Measurements from ENCODE around the gene MTHFR. TPM values are rescaled to one million over a fixed set of nuclear protein-coding genes. Genes with fewer than 3 reads are reported as not detected.

The MTHFR gene
- total and polyA plus RNA-seq, 2 donors, result 9.4 to 11.7 TPM

DNA sequence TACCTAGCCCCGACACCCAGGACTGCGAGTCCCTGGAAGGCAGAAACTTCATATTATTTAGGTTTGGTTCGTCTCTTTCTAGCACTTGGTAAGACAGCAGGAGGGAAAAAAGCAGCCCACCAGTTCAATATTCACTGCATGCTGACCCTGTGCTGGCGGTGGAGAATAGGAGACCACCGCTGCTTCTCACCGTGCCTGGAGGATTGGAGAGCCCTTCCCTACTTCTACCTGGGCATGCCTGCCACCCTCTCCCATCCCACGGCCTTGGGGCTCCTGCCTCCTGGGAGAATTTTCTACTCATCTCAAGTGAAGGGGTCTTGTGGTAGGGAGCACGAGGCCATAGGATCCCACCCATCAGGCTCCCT, 5.4 kb downstream of the MTHFR start:
- no peak overlapping the region for H3K27ac ChIP-seq (ENCODE audit: low read depth in 1 of 2, low read length in 1 of 2)
- no peaks in the 10 kb centered on the region for H3K27me3 ChIP-seq (ENCODE audit: control insufficient read depth in 2 of 2, insufficient read depth in 1 of 2, low read length in 1 of 2)
- H3K4me1 ChIP-seq (ENCODE audit: control insufficient read depth in 2 of 2, insufficient read depth in 2 of 2, low read length in 2 of 2), result peaks cover 23 to 30% of the 10 kb centered on the region in 2 donors
- H3K36me3 ChIP-seq (ENCODE audit: control insufficient read depth in 2 of 2, insufficient read depth in 2 of 2, low read length in 1 of 2), result peaks cover 29 to 43% of the 10 kb centered on the region in 2 donors
- no peaks in the 10 kb centered on the region for H3K9me3 ChIP-seq (ENCODE audit: control insufficient read depth in 2 of 2, insufficient read depth in 1 of 2, low read length in 1 of 2)
- no peak for DNase-seq (ENCODE audit: low read depth in 6 of 9, low spot score in 9 of 9)
- no peak overlapping the region for H3K4me3 ChIP-seq (ENCODE audit: low read length in 2 of 2)
- WGBS, result 97% methylated on average over 8 of the region's 8 CpGs

DNA sequence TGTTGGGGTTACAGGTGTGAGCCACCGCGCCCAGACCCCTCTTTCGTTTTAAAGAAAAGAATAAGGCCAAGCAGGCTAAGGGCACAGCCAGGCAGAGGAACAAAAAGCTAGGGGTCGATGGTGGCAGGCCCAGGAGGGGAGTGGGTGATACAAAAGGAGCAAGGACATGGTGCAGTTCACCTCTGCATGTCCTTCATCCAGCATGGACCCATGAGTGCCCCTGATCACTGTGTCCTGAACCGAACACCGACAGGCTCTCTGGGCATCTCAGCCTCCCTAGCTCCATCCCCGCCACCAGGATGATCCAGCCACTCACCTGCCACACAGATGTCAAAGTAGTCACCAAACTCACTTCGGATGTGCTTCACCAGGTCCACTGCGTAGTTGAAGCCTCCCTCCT, 5.9 kb downstream of the MTHFR start:
- H3K27ac ChIP-seq (ENCODE audit: low read depth in 1 of 2, low read length in 1 of 2), result no peak overlapping the region
- no peaks in the 10 kb centered on the region for H3K27me3 ChIP-seq (ENCODE audit: control insufficient read depth in 2 of 2, insufficient read depth in 1 of 2, low read length in 1 of 2)
- H3K9me3 ChIP-seq (ENCODE audit: control insufficient read depth in 2 of 2, insufficient read depth in 1 of 2, low read length in 1 of 2), result no peaks in the 10 kb centered on the region
- H3K4me3 ChIP-seq (ENCODE audit: low read length in 2 of 2), result no peak overlapping the region
- 97% methylated on average over 9 of the region's 9 CpGs for WGBS
- H3K36me3 ChIP-seq (ENCODE audit: control insufficient read depth in 2 of 2, insufficient read depth in 2 of 2, low read length in 1 of 2), result peaks cover 34 to 45% of the 10 kb centered on the region in 2 donors
- H3K4me1 ChIP-seq (ENCODE audit: control insufficient read depth in 2 of 2, insufficient read depth in 2 of 2, low read length in 2 of 2), result peaks cover 18 to 25% of the 10 kb centered on the region in 2 donors
- no peak for DNase-seq (ENCODE audit: low read depth in 6 of 9, low spot score in 9 of 9)

DNA sequence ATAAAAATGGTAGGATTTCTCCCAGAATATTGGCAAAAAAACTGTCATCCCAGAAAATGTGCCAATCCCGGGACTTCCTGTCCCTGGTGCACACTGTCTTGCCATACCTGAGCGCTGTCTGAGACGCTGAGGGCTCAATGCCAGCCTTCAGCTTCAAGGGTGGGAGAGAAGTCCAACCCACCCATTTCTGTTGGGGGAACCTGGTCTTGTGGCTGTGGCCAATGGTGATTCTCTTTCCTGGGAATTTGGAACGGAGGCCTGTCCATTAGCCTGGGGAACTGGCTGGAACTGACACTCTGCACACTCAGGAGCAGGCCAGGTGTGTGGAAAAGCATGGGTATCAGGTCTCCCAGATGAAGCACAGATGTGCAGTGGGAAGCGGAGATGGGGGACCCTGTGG, 6.7 kb downstream of the MTHFR start:
- over 99% methylated on average over 5 of the region's 5 CpGs for WGBS
- peaks cover 42 to 52% of the 10 kb centered on the region in 2 donors for H3K36me3 ChIP-seq (ENCODE audit: control insufficient read depth in 2 of 2, insufficient read depth in 2 of 2, low read length in 1 of 2)

DNA sequence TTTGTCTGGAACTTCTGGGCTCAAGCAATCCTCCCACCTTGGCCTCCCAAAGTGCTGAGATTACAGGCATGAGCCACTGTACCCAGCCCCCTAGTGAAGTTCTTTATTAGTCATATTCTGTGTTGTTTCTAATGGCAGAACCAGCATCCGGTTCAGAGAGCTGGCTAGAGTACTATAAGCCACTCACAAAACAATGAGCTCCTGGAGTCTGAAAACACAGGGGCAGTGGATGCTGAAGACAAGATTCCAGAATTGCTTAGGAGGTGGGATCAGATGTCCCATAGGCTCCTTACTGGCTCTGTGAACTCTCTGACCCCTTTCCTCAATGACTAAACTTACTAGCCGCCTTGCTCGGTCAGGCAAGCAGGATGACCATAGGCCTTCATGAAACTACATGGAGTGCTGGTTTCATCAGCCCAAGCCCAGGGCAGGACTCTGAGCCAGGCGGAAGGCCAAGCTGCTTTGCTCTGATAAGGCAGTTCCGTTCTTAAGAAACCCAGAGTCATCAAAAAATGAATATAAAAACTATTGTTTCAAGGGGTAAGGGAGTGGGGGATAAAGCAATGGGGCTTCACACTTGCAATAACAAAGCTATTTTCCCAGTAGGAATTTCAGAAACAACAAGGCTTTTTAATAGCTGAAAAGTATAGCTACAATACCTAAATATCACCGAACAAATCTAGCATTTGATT, 8.1 kb downstream of the MTHFR start:
- H3K36me3 ChIP-seq (ENCODE audit: control insufficient read depth in 2 of 2, insufficient read depth in 2 of 2, low read length in 1 of 2), result peaks cover 45 to 59% of the 10 kb centered on the region in 2 donors
- H3K27ac ChIP-seq (ENCODE audit: low read depth in 1 of 2, low read length in 1 of 2), result no peak overlapping the region
- H3K4me1 ChIP-seq (ENCODE audit: control insufficient read depth in 2 of 2, insufficient read depth in 2 of 2, low read length in 2 of 2), result peaks cover 0 to 3% of the 10 kb centered on the region in 2 donors
- no peak overlapping the region for H3K4me3 ChIP-seq (ENCODE audit: low read length in 2 of 2)
- H3K27me3 ChIP-seq (ENCODE audit: control insufficient read depth in 2 of 2, insufficient read depth in 1 of 2, low read length in 1 of 2), result no peaks in the 10 kb centered on the region
- H3K9me3 ChIP-seq (ENCODE audit: control insufficient read depth in 2 of 2, insufficient read depth in 1 of 2, low read length in 1 of 2), result no peaks in the 10 kb centered on the region
- DNase-seq (ENCODE audit: low read depth in 6 of 9, low spot score in 9 of 9), result no peak
- WGBS, result 97% methylated on average over 6 of the region's 6 CpGs

More for the DNA sequence above, 6.7 kb downstream of the MTHFR start:
- DNase-seq (ENCODE audit: low read depth in 6 of 9, low spot score in 9 of 9), result no peak
- no peak overlapping the region for H3K4me3 ChIP-seq (ENCODE audit: low read length in 2 of 2)
- H3K4me1 ChIP-seq (ENCODE audit: control insufficient read depth in 2 of 2, insufficient read depth in 2 of 2, low read length in 2 of 2), result peaks cover 11 to 17% of the 10 kb centered on the region in 2 donors
- H3K9me3 ChIP-seq (ENCODE audit: control insufficient read depth in 2 of 2, insufficient read depth in 1 of 2, low read length in 1 of 2), result no peaks in the 10 kb centered on the region
- H3K27ac ChIP-seq (ENCODE audit: low read depth in 1 of 2, low read length in 1 of 2), result no peak overlapping the region
- no peaks in the 10 kb centered on the region for H3K27me3 ChIP-seq (ENCODE audit: control insufficient read depth in 2 of 2, insufficient read depth in 1 of 2, low read length in 1 of 2)

DNA sequence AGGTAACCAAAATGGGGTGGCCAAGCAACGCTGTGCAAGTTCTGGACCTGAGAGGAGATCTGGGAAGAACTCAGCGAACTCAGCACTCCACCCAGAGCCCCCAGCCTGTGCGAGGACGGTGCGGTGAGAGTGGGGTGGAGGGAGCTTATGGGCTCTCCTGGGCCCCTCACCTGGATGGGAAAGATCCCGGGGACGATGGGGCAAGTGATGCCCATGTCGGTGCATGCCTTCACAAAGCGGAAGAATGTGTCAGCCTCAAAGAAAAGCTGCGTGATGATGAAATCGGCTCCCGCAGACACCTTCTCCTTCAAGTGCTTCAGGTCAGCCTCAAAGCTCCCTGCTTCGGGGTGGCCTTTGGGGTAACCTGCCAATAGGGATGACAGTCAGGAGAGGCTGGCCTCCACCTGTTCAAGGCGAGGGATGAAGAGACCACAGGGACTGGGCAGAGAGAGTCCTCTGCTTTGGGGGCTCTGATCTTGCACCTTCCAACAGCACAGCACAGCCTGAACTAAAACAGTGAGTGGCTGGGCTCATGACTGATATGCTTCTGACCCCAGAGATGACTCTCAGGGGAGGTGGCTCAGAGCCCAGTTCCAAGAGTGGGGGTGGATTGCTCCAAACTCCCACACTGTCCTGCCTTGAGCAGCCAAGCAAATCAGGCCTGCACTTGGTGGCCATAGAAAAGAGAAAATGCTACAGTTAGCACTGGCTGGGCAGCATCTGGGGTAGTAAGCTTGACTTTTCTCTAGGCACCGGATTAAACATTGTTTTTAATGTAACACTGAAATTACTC, 9.5 kb downstream of the MTHFR start:
- no peaks in the 10 kb centered on the region for H3K9me3 ChIP-seq (ENCODE audit: control insufficient read depth in 2 of 2, insufficient read depth in 1 of 2, low read length in 1 of 2)
- H3K36me3 ChIP-seq (ENCODE audit: control insufficient read depth in 2 of 2, insufficient read depth in 2 of 2, low read length in 1 of 2), result peaks cover 53 to 56% of the 10 kb centered on the region in 2 donors
- H3K27ac ChIP-seq (ENCODE audit: low read depth in 1 of 2, low read length in 1 of 2), result no peak overlapping the region
- no peaks in the 10 kb centered on the region for H3K27me3 ChIP-seq (ENCODE audit: control insufficient read depth in 2 of 2, insufficient read depth in 1 of 2, low read length in 1 of 2)
- no peak overlapping the region for H3K4me3 ChIP-seq (ENCODE audit: low read length in 2 of 2)
- WGBS, result 98% methylated on average over 15 of the region's 15 CpGs
- DNase-seq (ENCODE audit: low read depth in 6 of 9, low spot score in 9 of 9), result no peak
- H3K4me1 ChIP-seq (ENCODE audit: control insufficient read depth in 2 of 2, insufficient read depth in 2 of 2, low read length in 2 of 2), result no peaks in the 10 kb centered on the region

DNA sequence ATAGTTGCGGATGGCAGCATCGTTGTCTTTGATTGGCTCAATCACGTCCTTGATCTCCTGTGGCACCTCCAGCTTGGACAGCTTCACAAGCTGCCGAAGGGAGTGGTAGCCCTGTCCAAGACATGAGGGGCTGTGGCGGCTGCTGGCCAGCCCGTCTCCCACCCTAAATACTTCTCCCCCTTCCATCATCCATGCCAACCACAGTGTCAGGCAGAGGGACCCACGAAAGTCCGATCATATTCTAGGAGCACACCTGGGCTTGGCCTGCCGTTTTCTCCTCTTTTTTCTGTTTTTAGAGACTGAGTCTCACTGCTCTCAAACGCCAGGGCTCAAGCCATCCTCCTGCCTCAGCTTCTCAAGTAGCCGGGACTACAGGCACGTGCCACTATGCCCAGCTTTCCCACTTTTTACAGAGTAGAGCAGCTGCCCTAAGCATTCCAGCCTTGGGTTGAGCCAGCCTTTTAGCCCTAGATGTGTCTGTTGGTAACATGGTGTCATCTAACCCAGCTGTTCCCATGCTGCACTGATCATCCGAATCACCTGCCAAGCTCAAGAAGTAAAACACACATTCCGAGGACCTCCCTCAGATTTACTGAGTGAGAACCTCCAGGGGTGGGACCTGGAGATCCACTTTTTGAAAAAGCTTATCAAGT, 10.4 kb downstream of the MTHFR start:
- no peaks in the 10 kb centered on the region for H3K27me3 ChIP-seq (ENCODE audit: control insufficient read depth in 2 of 2, insufficient read depth in 1 of 2, low read length in 1 of 2)
- DNase-seq (ENCODE audit: low read depth in 6 of 9, low spot score in 9 of 9), result no peak
- 94% methylated on average over 14 of the region's 14 CpGs for WGBS
- peaks cover 52 to 55% of the 10 kb centered on the region in 2 donors for H3K36me3 ChIP-seq (ENCODE audit: control insufficient read depth in 2 of 2, insufficient read depth in 2 of 2, low read length in 1 of 2)
- no peaks in the 10 kb centered on the region for H3K4me1 ChIP-seq (ENCODE audit: control insufficient read depth in 2 of 2, insufficient read depth in 2 of 2, low read length in 2 of 2)
- H3K27ac ChIP-seq (ENCODE audit: low read depth in 1 of 2, low read length in 1 of 2), result no peak overlapping the region
- no peaks in the 10 kb centered on the region for H3K9me3 ChIP-seq (ENCODE audit: control insufficient read depth in 2 of 2, insufficient read depth in 1 of 2, low read length in 1 of 2)
- H3K4me3 ChIP-seq (ENCODE audit: low read length in 2 of 2), result no peak overlapping the region

DNA sequence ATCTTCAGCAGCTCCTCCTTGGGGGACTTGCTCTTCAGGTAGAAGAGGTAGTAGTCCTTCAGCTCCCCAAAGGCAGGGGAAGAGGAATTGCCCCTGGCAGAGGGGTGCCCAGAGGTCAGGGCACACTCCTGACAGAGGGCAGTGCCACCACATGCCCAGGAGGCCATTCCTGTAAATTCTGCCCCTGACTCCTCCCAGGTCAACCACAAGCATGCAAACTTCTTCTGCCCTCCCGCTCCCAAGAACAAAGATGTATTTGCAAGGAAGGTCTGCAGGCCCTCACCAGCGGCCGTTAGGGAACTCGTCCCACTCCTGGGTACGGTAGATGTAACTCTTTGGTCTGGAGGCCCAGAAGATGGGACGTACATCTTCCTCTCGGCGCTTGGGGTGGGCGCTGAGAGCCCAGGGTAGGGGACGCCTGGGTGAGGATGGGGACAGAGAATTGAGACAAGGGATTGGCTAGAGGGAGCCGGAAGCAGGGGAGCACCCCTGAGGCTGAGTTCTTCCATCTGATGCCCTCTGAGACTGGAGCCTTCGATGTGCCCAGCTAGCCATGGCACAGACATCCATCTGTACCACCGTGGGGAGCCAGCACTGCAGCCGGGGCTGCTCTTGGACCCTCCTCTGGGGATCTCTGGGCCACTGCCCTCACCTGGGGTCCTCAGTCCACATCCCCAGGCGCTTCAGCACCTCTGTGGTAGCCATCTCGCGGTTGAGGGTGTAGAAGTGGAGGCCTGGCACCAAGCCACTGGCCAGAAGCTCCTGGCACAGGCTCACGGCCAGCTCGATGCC, 11.1 kb downstream of the MTHFR start:
- Histone ChIP-seq H3K36me3 (ENCODE audit: control insufficient read depth in 2 of 2, insufficient read depth in 2 of 2, low read length in 1 of 2) (peaks cover 49 to 53% of the 10 kb centered on the region in 2 donors), H3K4me1 (ENCODE audit: control insufficient read depth in 2 of 2, insufficient read depth in 2 of 2, low read length in 2 of 2) (no peaks in the 10 kb centered on the region), H3K27me3 (ENCODE audit: control insufficient read depth in 2 of 2, insufficient read depth in 1 of 2, low read length in 1 of 2) (no peaks in the 10 kb centered on the region), H3K4me3 (ENCODE audit: low read length in 2 of 2) (no peak overlapping the region), H3K27ac (ENCODE audit: low read depth in 1 of 2, low read length in 1 of 2) (no peak overlapping the region), H3K9me3 (ENCODE audit: control insufficient read depth in 2 of 2, insufficient read depth in 1 of 2, low read length in 1 of 2) (no peaks in the 10 kb centered on the region)
- WGBS, result 94% methylated on average over 19 of the region's 19 CpGs
- DNase-seq (ENCODE audit: low read depth in 6 of 9, low spot score in 9 of 9), result no peak

DNA sequence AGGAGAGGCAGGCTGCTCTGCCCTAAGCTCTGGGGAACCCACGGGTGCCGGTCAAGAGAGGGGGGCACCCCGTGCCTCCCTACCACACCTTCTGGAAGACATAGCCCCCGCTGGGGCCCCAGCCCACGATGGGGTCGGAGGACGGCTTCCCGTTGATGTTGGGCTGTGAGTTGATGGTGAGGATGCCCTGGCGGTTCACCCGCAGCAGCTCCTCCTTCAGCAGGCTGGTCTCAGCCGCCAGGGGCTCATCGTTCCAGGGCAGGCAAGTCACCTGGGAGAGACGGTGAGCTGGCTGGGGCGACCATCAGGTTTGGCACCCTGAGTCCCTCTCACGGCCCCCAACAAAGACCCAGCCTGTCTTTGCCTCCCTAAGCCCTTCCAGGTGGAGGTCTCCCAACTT, 11.9 kb downstream of the MTHFR start:
- Histone ChIP-seq H3K27ac (ENCODE audit: low read depth in 1 of 2, low read length in 1 of 2) (no peak overlapping the region), H3K36me3 (ENCODE audit: control insufficient read depth in 2 of 2, insufficient read depth in 2 of 2, low read length in 1 of 2) (peaks cover 44 to 52% of the 10 kb centered on the region in 2 donors), H3K4me1 (ENCODE audit: control insufficient read depth in 2 of 2, insufficient read depth in 2 of 2, low read length in 2 of 2) (no peaks in the 10 kb centered on the region), H3K27me3 (ENCODE audit: control insufficient read depth in 2 of 2, insufficient read depth in 1 of 2, low read length in 1 of 2) (no peaks in the 10 kb centered on the region), H3K4me3 (ENCODE audit: low read length in 2 of 2) (no peak overlapping the region), H3K9me3 (ENCODE audit: control insufficient read depth in 2 of 2, insufficient read depth in 1 of 2, low read length in 1 of 2) (no peaks in the 10 kb centered on the region)
- 97% methylated on average over 15 of the region's 15 CpGs for WGBS
- DNase-seq (ENCODE audit: low read depth in 6 of 9, low spot score in 9 of 9), result no peak

Data from thymus (tissue), 11 donors.